Cardiac fibroblast (primary cell): ENCODE data around the gene DTHD1.

Experiments
- DNase-seq, 2 donors: peaks; one replicate each; pipeline versions ENCODE4 v3.0.0 to v3.0.0-alpha.2; 2010; ENCODE audit warnings: low read depth in 2 of 2
- H3K4me3 ChIP-seq, 2 donors: replicated peaks in 1 of 2; 1 replicate in 1 of 2; 2 replicates in 1 of 2; pipeline ENCODE4 v1.5.1; 2011; ENCODE audit warnings: low read depth in 2 of 2, low read length in 2 of 2, mild to moderate bottlenecking in 2 of 2, moderate library complexity in 1 of 2
- CTCF ChIP-seq: IDR thresholded peaks from one replicate; pipeline ENCODE4 v1.5.1; 2011; ENCODE audit warnings: low read depth, mild to moderate bottlenecking, low read length, inconsistent platforms

DTHD1 gene

GRCh38 chr4:36269533-36270173 is 11.8 kb upstream of the DTHD1 start:
- DNase-seq, result no peak
- H3K4me3 ChIP-seq, result no peak overlapping the region
- TF ChIP-seq CTCF, result no peak

- no peak overlapping the region for H3K4me3 ChIP-seq
- TF ChIP-seq CTCF, result no peak
- DNase-seq, result peak in 1 of 2 donors; percentile 7
Measured at GRCh38 chr4:36273276-36273675, 8.1 kb upstream of the DTHD1 start.

GRCh38 chr4:36274158-36274557 is 7.3 kb upstream of the DTHD1 start:
- no peak for DNase-seq
- H3K4me3 ChIP-seq, result no peak overlapping the region
- no peak for TF ChIP-seq CTCF

- H3K4me3 ChIP-seq, result no peak overlapping the region
- no peak for TF ChIP-seq CTCF
- DNase-seq, result no peak
Measured at GRCh38 chr4:36277533-36277932, 3.9 kb upstream of the DTHD1 start.

- no peak for DNase-seq
- H3K4me3 ChIP-seq, result no peak overlapping the region
- no peak for TF ChIP-seq CTCF
Measured at GRCh38 chr4:36278789-36279188, 2.6 kb upstream of the DTHD1 start.

- no peak overlapping the region for H3K4me3 ChIP-seq
- no peak for TF ChIP-seq CTCF
- no peak for DNase-seq
Measured at GRCh38 chr4:36280555-36280954, 861 bp upstream of the DTHD1 start.

- no peak for DNase-seq
- no peak for TF ChIP-seq CTCF
- H3K4me3 ChIP-seq, result no peak overlapping the region
Measured at GRCh38 chr4:36282503-36283030, 1.2 kb downstream of the DTHD1 start.
